ENCODE measurements around the gene COL5A1.

Gene COL5A1

DNA sequence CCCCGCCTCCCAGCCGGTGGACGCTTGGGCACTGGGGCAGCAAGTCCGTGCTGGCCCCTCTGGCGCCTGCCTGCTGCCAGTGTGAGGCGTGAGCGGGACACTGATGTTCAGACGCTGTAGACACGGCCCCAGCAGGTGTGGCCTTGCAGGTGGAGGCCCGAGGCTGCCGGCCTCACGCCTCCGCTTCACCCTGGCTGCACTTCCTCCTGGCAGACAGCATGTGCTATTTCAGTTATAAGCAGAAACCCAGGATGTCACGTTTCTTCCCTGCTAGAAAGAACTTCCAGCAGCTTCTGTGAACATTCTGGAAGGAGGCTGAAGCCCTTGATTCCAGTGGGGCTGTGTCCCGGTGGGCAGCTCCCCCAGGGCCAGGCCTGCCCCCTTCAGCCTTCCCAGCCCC lies 124.2 kb downstream of the COL5A1 start:
- TF ChIP-seq, protein P1, sequence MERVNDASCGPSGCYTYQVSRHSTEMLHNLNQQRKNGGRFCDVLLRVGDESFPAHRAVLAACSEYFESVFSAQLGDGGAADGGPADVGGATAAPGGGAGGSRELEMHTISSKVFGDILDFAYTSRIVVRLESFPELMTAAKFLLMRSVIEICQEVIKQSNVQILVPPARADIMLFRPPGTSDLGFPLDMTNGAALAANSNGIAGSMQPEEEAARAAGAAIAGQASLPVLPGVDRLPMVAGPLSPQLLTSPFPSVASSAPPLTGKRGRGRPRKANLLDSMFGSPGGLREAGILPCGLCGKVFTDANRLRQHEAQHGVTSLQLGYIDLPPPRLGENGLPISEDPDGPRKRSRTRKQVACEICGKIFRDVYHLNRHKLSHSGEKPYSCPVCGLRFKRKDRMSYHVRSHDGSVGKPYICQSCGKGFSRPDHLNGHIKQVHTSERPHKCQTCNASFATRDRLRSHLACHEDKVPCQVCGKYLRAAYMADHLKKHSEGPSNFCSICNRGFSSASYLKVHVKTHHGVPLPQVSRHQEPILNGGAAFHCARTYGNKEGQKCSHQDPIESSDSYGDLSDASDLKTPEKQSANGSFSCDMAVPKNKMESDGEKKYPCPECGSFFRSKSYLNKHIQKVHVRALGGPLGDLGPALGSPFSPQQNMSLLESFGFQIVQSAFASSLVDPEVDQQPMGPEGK (CRISPR knock-in tag; IDR thresholded peaks at IDR 0.05; ENCODE audit: borderline replicate concordance), result no peak
- TF ChIP-seq BACH2 (CRISPR knock-in tag; IDR thresholded peaks at IDR 0.05; ENCODE audit: borderline replicate concordance) (no peak), CSDC2 (CRISPR knock-in tag; IDR thresholded peaks at IDR 0.05) (no peak), GLIS3 (CRISPR knock-in tag; IDR thresholded peaks at IDR 0.05) (no peak), ZNF70 (CRISPR knock-in tag; IDR thresholded peaks at IDR 0.05) (no peak), ZNF565 (CRISPR knock-in tag; conservative IDR thresholded peaks at IDR 0.05; ENCODE audit: low read depth) (no peak), ARNTL (CRISPR knock-in tag; IDR thresholded peaks at IDR 0.05; ENCODE audit: borderline replicate concordance, low read depth) (no peak), SNAI2 (CRISPR knock-in tag; IDR thresholded peaks at IDR 0.05) (no peak), ESRRG (CRISPR knock-in tag; IDR thresholded peaks at IDR 0.05) (no peak), ISL1 (CRISPR knock-in tag; IDR thresholded peaks at IDR 0.05) (no peak), ZFP30 (CRISPR knock-in tag; IDR thresholded peaks at IDR 0.05) (no peak), ZFP3 (CRISPR knock-in tag; IDR thresholded peaks at IDR 0.05) (no peak), TCF4 (CRISPR knock-in tag; IDR thresholded peaks at IDR 0.05; ENCODE audit: borderline replicate concordance) (no peak)
- ATAC-seq, result no peak

DNA sequence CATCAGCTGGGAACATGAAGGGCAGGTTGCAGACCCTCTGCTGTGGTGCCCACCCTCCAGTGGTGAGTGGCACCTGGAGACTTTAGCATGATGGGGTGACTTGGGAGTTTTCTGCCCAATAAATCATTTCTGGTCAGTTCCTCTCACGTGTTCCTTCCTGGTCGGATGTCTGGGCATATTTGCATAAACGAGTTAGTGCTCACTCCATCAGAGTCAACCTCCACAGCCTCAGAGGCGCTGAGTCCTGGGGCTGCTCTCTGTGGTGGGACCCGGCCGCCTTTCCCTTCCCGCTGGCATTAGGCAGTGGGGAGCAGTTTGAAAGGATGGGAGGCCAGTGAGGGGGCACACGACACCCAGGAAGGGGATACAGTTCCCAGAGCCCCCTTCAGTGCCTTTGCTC lies 125.0 kb downstream of the COL5A1 start:
- TF ChIP-seq, protein P2, sequence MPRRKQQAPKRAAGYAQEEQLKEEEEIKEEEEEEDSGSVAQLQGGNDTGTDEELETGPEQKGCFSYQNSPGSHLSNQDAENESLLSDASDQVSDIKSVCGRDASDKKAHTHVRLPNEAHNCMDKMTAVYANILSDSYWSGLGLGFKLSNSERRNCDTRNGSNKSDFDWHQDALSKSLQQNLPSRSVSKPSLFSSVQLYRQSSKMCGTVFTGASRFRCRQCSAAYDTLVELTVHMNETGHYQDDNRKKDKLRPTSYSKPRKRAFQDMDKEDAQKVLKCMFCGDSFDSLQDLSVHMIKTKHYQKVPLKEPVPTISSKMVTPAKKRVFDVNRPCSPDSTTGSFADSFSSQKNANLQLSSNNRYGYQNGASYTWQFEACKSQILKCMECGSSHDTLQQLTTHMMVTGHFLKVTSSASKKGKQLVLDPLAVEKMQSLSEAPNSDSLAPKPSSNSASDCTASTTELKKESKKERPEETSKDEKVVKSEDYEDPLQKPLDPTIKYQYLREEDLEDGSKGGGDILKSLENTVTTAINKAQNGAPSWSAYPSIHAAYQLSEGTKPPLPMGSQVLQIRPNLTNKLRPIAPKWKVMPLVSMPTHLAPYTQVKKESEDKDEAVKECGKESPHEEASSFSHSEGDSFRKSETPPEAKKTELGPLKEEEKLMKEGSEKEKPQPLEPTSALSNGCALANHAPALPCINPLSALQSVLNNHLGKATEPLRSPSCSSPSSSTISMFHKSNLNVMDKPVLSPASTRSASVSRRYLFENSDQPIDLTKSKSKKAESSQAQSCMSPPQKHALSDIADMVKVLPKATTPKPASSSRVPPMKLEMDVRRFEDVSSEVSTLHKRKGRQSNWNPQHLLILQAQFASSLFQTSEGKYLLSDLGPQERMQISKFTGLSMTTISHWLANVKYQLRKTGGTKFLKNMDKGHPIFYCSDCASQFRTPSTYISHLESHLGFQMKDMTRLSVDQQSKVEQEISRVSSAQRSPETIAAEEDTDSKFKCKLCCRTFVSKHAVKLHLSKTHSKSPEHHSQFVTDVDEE (CRISPR knock-in tag; IDR thresholded peaks at IDR 0.05), result no peak
- TF ChIP-seq, protein P3, sequence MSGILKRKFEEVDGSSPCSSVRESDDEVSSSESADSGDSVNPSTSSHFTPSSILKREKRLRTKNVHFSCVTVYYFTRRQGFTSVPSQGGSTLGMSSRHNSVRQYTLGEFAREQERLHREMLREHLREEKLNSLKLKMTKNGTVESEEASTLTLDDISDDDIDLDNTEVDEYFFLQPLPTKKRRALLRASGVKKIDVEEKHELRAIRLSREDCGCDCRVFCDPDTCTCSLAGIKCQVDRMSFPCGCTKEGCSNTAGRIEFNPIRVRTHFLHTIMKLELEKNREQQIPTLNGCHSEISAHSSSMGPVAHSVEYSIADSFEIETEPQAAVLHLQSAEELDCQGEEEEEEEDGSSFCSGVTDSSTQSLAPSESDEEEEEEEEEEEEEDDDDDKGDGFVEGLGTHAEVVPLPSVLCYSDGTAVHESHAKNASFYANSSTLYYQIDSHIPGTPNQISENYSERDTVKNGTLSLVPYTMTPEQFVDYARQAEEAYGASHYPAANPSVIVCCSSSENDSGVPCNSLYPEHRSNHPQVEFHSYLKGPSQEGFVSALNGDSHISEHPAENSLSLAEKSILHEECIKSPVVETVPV (CRISPR knock-in tag; IDR thresholded peaks at IDR 0.05), result no peak
- TF ChIP-seq ZNF565 (CRISPR knock-in tag; conservative IDR thresholded peaks at IDR 0.05; ENCODE audit: low read depth) (no peak), CSDC2 (CRISPR knock-in tag; IDR thresholded peaks at IDR 0.05) (no peak), POU6F1 (CRISPR knock-in tag; IDR thresholded peaks at IDR 0.05; ENCODE audit: borderline replicate concordance, low read depth) (no peak), ISL1 (CRISPR knock-in tag; IDR thresholded peaks at IDR 0.05) (no peak), GLIS3 (CRISPR knock-in tag; IDR thresholded peaks at IDR 0.05) (no peak), PPARA (CRISPR knock-in tag; IDR thresholded peaks at IDR 0.05; ENCODE audit: borderline replicate concordance) (no peak), RARB (CRISPR knock-in tag; IDR thresholded peaks at IDR 0.05) (no peak), BACH2 (CRISPR knock-in tag; IDR thresholded peaks at IDR 0.05; ENCODE audit: borderline replicate concordance) (no peak), SNAI2 (CRISPR knock-in tag; IDR thresholded peaks at IDR 0.05) (no peak), TOX (CRISPR knock-in tag; IDR thresholded peaks at IDR 0.05; ENCODE audit: borderline replicate concordance) (no peak), TCF4 (CRISPR knock-in tag; IDR thresholded peaks at IDR 0.05; ENCODE audit: borderline replicate concordance) (no peak), ZC3H10 (CRISPR knock-in tag; IDR thresholded peaks at IDR 0.05) (no peak), ZFP3 (CRISPR knock-in tag; IDR thresholded peaks at IDR 0.05) (no peak)
- TF ChIP-seq, protein P1 (CRISPR knock-in tag; IDR thresholded peaks at IDR 0.05; ENCODE audit: borderline replicate concordance), result no peak
- ATAC-seq, result no peak

GRCh38 chr9:134768332-134768708 lies 126.7 kb downstream of the COL5A1 start:
- TF ChIP-seq, protein P3 (CRISPR knock-in tag; IDR thresholded peaks at IDR 0.05), result no peak
- TF ChIP-seq SNAI2 (CRISPR knock-in tag; IDR thresholded peaks at IDR 0.05), result no peak
- TF ChIP-seq GLIS3 (CRISPR knock-in tag; IDR thresholded peaks at IDR 0.05), result no peak
- ATAC-seq, result no peak

Measured in SK-N-SH treated with all-trans-retinoic acid at 6 μM for 48 hours (cell line).